HepG2 (cell line): ENCODE results near the gene DCAF6. TPM values are rescaled to one million over a fixed set of nuclear protein-coding genes. Genes with fewer than 3 reads are reported as not detected.

Source experiments
- ADNP ChIP-seq: sonication (generic); formaldehyde crosslinking; IDR thresholded peaks from 2 replicates; pipeline ENCODE4 v1.4.0; 2020; ENCODE audit warnings: missing genetic modification reagents
- AGO2 ChIP-seq: fragments of 200-400 bp; formaldehyde crosslinking; optimal IDR thresholded peaks from 2 replicates; pipeline ENCODE3; 2017; ENCODE audit warnings: mild to moderate bottlenecking, low read depth, low read length, moderate library complexity
- ATF4 ChIP-seq, 2 experiments: fragments of 450-650 bp in 1 of 2; sonication (generic) in 1 of 2; formaldehyde crosslinking; IDR thresholded peaks; 2 replicates each; pipeline versions ENCODE4 v1.5.0 to v1.8.0; 2020 to 2022; ENCODE audit warnings: mild to moderate bottlenecking in 1 of 2, missing genetic modification reagents in 1 of 2
- ATRX ChIP-seq: sonication (generic); formaldehyde crosslinking; IDR thresholded peaks from 2 replicates; pipeline ENCODE4 v1.4.0; 2020; ENCODE audit warnings: missing genetic modification reagents, borderline replicate concordance
- DNMT3B ChIP-seq: conservative IDR thresholded peaks from 2 replicates; pipeline ENCODE4 v1.6.1; 2016; ENCODE audit warnings: missing biosample characterization, control low read depth
- E2F1 ChIP-seq: sonication (generic); formaldehyde crosslinking; IDR thresholded peaks from 2 replicates; pipeline ENCODE4 v1.5.0; 2020; ENCODE audit warnings: missing genetic modification reagents
- HOXA7 ChIP-seq: sonication (generic); formaldehyde crosslinking; IDR thresholded peaks from 2 replicates; pipeline ENCODE4 v1.8.1; 2022; ENCODE audit warnings: mild to moderate bottlenecking, missing genetic modification reagents, moderate library complexity
- ISL2 ChIP-seq: sonication (generic); formaldehyde crosslinking; IDR thresholded peaks from 2 replicates; pipeline ENCODE4 v1.5.0; 2020; ENCODE audit warnings: missing genetic modification reagents
- MEIS1 ChIP-seq: sonication (generic); formaldehyde crosslinking; IDR thresholded peaks from 2 replicates; pipeline ENCODE4 v1.9.0; 2021; ENCODE audit warnings: mild to moderate bottlenecking, missing genetic modification reagents, moderate library complexity, borderline replicate concordance
- MTA3 ChIP-seq: sonication (generic); formaldehyde crosslinking; IDR thresholded peaks from 2 replicates; pipeline ENCODE4 v1.4.0; 2020; ENCODE audit warnings: missing genetic modification reagents
- NCOA5 ChIP-seq: sonication (generic); formaldehyde crosslinking; IDR thresholded peaks from 2 replicates; pipeline ENCODE4 v1.4.0; 2020; ENCODE audit warnings: missing genetic modification reagents
- NFYC ChIP-seq: IDR thresholded peaks from 2 replicates; pipeline ENCODE4 v1.6.1; 2016; ENCODE audit warnings: missing genetic modification reagents, missing compliant biosample characterization
- PPARG ChIP-seq: conservative IDR thresholded peaks from 2 replicates; pipeline ENCODE4 v1.6.1; 2016; ENCODE audit warnings: missing biosample characterization, missing genetic modification reagents
- SMAD9 ChIP-seq: sonication (generic); formaldehyde crosslinking; IDR thresholded peaks from 2 replicates; pipeline ENCODE4 v1.5.1; 2020; ENCODE audit warnings: mild to moderate bottlenecking, missing genetic modification reagents
- SOX5 ChIP-seq: IDR thresholded peaks from 2 replicates; pipeline ENCODE4 v1.6.1; 2016; ENCODE audit warnings: borderline replicate concordance
- SYNCRIP ChIP-seq: fragments of 200-400 bp; formaldehyde crosslinking; IDR thresholded peaks from 2 replicates; pipeline ENCODE4 v1.6.1; 2018; ENCODE audit warnings: mild to moderate bottlenecking, low read depth, low read length; ENCODE audit not compliant: insufficient read depth
- TEAD2 ChIP-seq: sonication (generic); formaldehyde crosslinking; IDR thresholded peaks from 2 replicates; pipeline ENCODE4 v1.9.0; 2021; ENCODE audit warnings: missing genetic modification reagents
- THYN1 ChIP-seq: sonication (generic); formaldehyde crosslinking; IDR thresholded peaks from 2 replicates; pipeline ENCODE4 v1.8.1; 2023; ENCODE audit warnings: low read depth, mild to moderate bottlenecking, moderate library complexity, missing genetic modification reagents, borderline replicate concordance
- ZBTB21 ChIP-seq: sonication (generic); formaldehyde crosslinking; IDR thresholded peaks from 2 replicates; pipeline ENCODE4 v1.4.0; 2020; ENCODE audit warnings: missing genetic modification reagents
- ZNF12 ChIP-seq: sonication (generic); formaldehyde crosslinking; IDR thresholded peaks from 2 replicates; pipeline ENCODE4 v1.5.0; 2020; ENCODE audit warnings: missing genetic modification reagents
- ZNF225 ChIP-seq: sonication (generic); formaldehyde crosslinking; IDR thresholded peaks from 2 replicates; pipeline ENCODE4 v1.4.0; 2020; ENCODE audit warnings: mild to moderate bottlenecking, missing genetic modification reagents
- ZNF510 ChIP-seq: sonication (generic); formaldehyde crosslinking; IDR thresholded peaks from 2 replicates; pipeline ENCODE4 v1.4.0; 2020; ENCODE audit warnings: low read depth, mild to moderate bottlenecking, missing genetic modification reagents
- ZNF564 ChIP-seq: sonication (generic); formaldehyde crosslinking; IDR thresholded peaks from 2 replicates; pipeline ENCODE4 v1.8.1; 2023; ENCODE audit warnings: mild to moderate bottlenecking, missing genetic modification reagents
- ZNF580 ChIP-seq: IDR thresholded peaks from 2 replicates; pipeline ENCODE4 v1.6.1; 2016; ENCODE audit warnings: low read depth, borderline replicate concordance
- ZNF597 ChIP-seq: sonication (generic); formaldehyde crosslinking; IDR thresholded peaks from 2 replicates; pipeline ENCODE4 v1.5.0; 2020; ENCODE audit warnings: missing genetic modification reagents
- ZNF713 ChIP-seq: sonication (generic); formaldehyde crosslinking; IDR thresholded peaks from 2 replicates; pipeline ENCODE4 v1.4.0; 2020; ENCODE audit warnings: mild to moderate bottlenecking, missing genetic modification reagents
- ZXDC ChIP-seq: sonication (generic); formaldehyde crosslinking; IDR thresholded peaks from 2 replicates; pipeline ENCODE4 v1.5.0; 2020; ENCODE audit warnings: mild to moderate bottlenecking, missing genetic modification reagents
- polyA plus RNA-seq, 8 experiments: library from polyadenylated mRNA; depleted of rRNA in 3 of 8; stranded (reverse) in 7 of 8; unstranded in 1 of 8; fragments of >200 nt; fragmentation: Illumina TruSeq in 4 of 8; extraction: Trizol in 4 of 8; gene quantifications; 2 replicates each; pipeline versions ENCODE4 v1.2.1 to v1.2.3, GENCODE V29; 2011 to 2016; ENCODE audit warnings: low read depth in 4 of 8, missing spikeins in 1 of 8, mixed read lengths in 1 of 8; ENCODE audit not compliant: insufficient read depth in 1 of 8
- total RNA-seq, 5 experiments: library from RNA; depleted of rRNA; stranded (reverse); fragments of >200 nt; fragmentation: Illumina TruSeq; extraction: Trizol; gene quantifications; 2 replicates each; pipeline ENCODE4 v1.2.3, GENCODE V29; 2016; ENCODE audit warnings: low read depth in 1 of 5

DCAF6 gene
- total and polyA plus RNA-seq, 2 of the 13 experiments (the other 11 are each of a cell fraction or from before 2014, with no cell fraction given), result 24.7 to 33.7 TPM

- no peak for TF ChIP-seq ZXDC
- no peak for TF ChIP-seq ZNF597
- no peak for TF ChIP-seq SMAD9 (CRISPR knock-in tag)
- no peak for TF ChIP-seq THYN1
- TF ChIP-seq ZNF713 (CRISPR knock-in tag), result no peak
- TF ChIP-seq ATRX (CRISPR knock-in tag), result no peak
- no peak for TF ChIP-seq DNMT3B (CRISPR knock-in tag)
- TF ChIP-seq ZNF225 (CRISPR knock-in tag), result no peak
- TF ChIP-seq AGO2, result no peak
- TF ChIP-seq SYNCRIP, result no peak
- TF ChIP-seq ZNF580, result no peak
- no peak for TF ChIP-seq ZNF564 (CRISPR knock-in tag)
- no peak for TF ChIP-seq ISL2 (CRISPR knock-in tag)
- TF ChIP-seq PPARG (CRISPR knock-in tag), result peak; percentile 62; the same call in 1 of the 2 replicates
- no peak; the same call in 1 of the 2 replicates for TF ChIP-seq NFYC (CRISPR knock-in tag)
- TF ChIP-seq ATF4 (CRISPR knock-in tag; IDR thresholded peaks at IDR 0.05), result no peak; a peak in 1 of 4 replicates
- TF ChIP-seq HOXA7 (CRISPR knock-in tag), result no peak
- no peak for TF ChIP-seq NCOA5 (CRISPR knock-in tag)
- TF ChIP-seq SOX5 (CRISPR knock-in tag), result peak; percentile 32; the same call in 1 of the 2 replicates
- TF ChIP-seq ADNP, result no peak
- no peak for TF ChIP-seq E2F1 (CRISPR knock-in tag)
- TF ChIP-seq ZNF12 (CRISPR knock-in tag), result no peak
- TF ChIP-seq TEAD2, result no peak
- no peak for TF ChIP-seq MTA3 (CRISPR knock-in tag)
- TF ChIP-seq MEIS1 (CRISPR knock-in tag), result no peak
- no peak for TF ChIP-seq ZNF510 (CRISPR knock-in tag)
- no peak for TF ChIP-seq ZBTB21 (CRISPR knock-in tag)
Observed at GRCh38 chr1:167913895-167914496, 22.5 kb upstream of the DCAF6 start, which contains the start of gene ADCY10 (continued).
